Subcutaneous abdominal adipose tissue (tissue), 5 donors: ENCODE data around the gene OR51F1.
"Not testable (repeated sequence)": the region's sequence is repeated elsewhere in the genome, so short reads cannot be mapped to it uniquely, and the experiment has no call there.

Source experiments
- H3K27ac ChIP-seq: one replicate; pipeline ENCODE4 v1.7.0; 2013; ENCODE audit warnings: low read depth, mild to moderate bottlenecking, inconsistent platforms, low read length, moderate library complexity
- H3K27me3 ChIP-seq, 5 donors: one replicate each; pipeline ENCODE4 v1.7.0; 2013; ENCODE audit warnings: low read length in 5 of 5, inconsistent platforms in 1 of 5; ENCODE audit not compliant: control insufficient read depth in 5 of 5, insufficient read depth in 4 of 5
- H3K36me3 ChIP-seq, 5 donors: one replicate each; pipeline ENCODE4 v1.7.0; 2013; ENCODE audit warnings: low read length in 5 of 5; ENCODE audit not compliant: control insufficient read depth in 5 of 5, insufficient read depth in 5 of 5
- H3K4me1 ChIP-seq, 5 donors: one replicate each; pipeline ENCODE4 v1.7.0; 2013; ENCODE audit warnings: low read length in 5 of 5, mild to moderate bottlenecking in 3 of 5, moderate library complexity in 1 of 5; ENCODE audit not compliant: control insufficient read depth in 5 of 5, insufficient read depth in 5 of 5
- H3K4me3 ChIP-seq, 5 donors: one replicate each; pipeline ENCODE4 v1.7.0; 2013; ENCODE audit warnings: low read length in 5 of 5, low read depth in 1 of 5
- H3K9ac ChIP-seq, 5 donors: one replicate each; pipeline ENCODE4 v1.7.0; 2013; ENCODE audit warnings: low read length in 5 of 5, mild to moderate bottlenecking in 4 of 5, moderate library complexity in 3 of 5
- H3K9me3 ChIP-seq, 5 donors: one replicate each; pipeline ENCODE4 v1.7.0; 2013; ENCODE audit warnings: low read length in 5 of 5; ENCODE audit not compliant: control insufficient read depth in 5 of 5
- donor health status: healthy.
- donor health status: healthy.
- donor health status: healthy.
- donor health status: healthy.
- donor health status: healthy.

The OR51F1 gene, protein sequence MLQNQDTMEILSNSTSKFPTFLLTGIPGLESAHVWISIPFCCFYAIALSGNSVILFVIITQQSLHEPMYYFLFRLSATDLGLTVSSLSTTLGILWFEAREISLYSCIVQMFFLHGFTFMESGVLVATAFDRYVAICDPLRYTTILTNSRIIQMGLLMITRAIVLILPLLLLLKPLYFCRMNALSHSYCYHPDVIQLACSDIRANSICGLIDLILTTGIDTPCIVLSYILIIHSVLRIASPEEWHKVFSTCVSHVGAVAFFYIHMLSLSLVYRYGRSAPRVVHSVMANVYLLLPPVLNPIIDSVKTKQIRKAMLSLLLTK

DNA sequence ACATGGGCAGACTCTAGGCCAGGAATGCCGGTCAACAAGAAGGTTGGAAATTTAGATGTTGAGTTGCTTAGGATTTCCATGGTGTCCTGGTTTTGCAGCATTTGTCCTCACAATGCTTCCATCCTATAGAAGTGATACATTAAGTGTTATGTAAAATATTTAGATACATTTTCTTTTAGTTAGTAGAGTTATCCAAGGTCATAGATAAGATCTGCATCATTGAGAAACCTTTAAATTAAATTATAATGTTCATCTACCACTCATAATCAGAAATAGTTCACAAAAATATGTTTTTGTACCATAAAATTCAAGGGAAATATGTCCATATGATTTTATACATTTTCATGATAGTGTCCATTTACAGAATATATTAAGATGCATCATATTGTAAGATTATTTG lies at the start of gene OR51F1:
Gene OR51F1, minus strand, starts transcription at position 101 of the 400 bp plus-strand sequence. Its CDS starts 0 bp downstream, at position 101.
- no peaks in the 10 kb centered on the region for H3K9me3 ChIP-seq
- H3K36me3 ChIP-seq: no peaks in the 10 kb centered on the region
- H3K27me3 ChIP-seq: no peaks in the 10 kb centered on the region
- H3K4me1 ChIP-seq: no peaks in the 10 kb centered on the region
- no peak within 1 kb of the TSS for H3K9ac ChIP-seq
- H3K4me3 ChIP-seq: no peak within 1 kb of the TSS
- H3K27ac ChIP-seq: no peak within 1 kb of the TSS

GRCh38 chr11:4809246-4809645 lies 39.5 kb upstream of the OR51F1 start:
- Histone ChIP-seq H3K27me3 (no peaks in the 10 kb centered on the region), H3K9ac (no peak overlapping the region), H3K9me3 (no peaks in the 10 kb centered on the region), H3K27ac (no peak overlapping the region), H3K4me1 (no peaks in the 10 kb centered on the region), H3K36me3 (no peaks in the 10 kb centered on the region), H3K4me3 (no peak overlapping the region)

- Histone ChIP-seq H3K4me1 (no peaks in the 10 kb centered on the region), H3K9me3 (no peaks in the 10 kb centered on the region), H3K36me3 (no peaks in the 10 kb centered on the region), H3K9ac (no peak overlapping the region), H3K27ac (no peak overlapping the region), H3K4me3 (no peak overlapping the region), H3K27me3 (no peaks in the 10 kb centered on the region)
Measured at GRCh38 chr11:4808476-4808875, 38.7 kb upstream of the OR51F1 start.

GRCh38 chr11:4804280-4804679 lies 34.5 kb upstream of the OR51F1 start, which contains the start of gene OR52R1:
Gene OR52R1 (minus strand): TSS chr11:4804380. CDS start chr11:4804380, 0 bp downstream.
- H3K27me3 ChIP-seq: no peaks in the 10 kb centered on the region
- H3K9me3 ChIP-seq: no peaks in the 10 kb centered on the region
- no peaks in the 10 kb centered on the region for H3K36me3 ChIP-seq
- no peak within 1 kb of the TSS for H3K27ac ChIP-seq
- H3K4me1 ChIP-seq: peaks cover 0 to 3% (median 0%) of the 10 kb centered on the region in 5 donors
- no peak within 1 kb of the TSS for H3K9ac ChIP-seq
- no peak within 1 kb of the TSS for H3K4me3 ChIP-seq

DNA sequence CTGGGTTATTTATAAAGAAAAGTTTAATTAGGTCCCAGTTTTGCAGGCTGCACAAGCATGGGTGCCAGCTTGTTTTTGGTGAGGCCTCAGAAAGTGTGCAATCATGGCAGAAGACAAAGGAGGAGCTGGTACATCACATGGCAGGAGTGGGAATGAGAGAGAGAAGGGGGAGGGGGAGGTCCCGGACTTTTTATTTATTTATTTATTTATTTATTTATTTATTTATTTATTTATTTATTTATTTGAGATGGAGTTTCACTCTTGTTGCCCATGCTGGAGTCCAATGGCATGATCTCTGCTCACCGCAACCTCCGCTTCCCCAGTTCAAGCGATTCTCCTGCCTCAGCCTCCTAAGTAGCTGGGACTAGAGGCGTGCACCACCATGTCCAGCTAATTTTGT lies 31.6 kb upstream of the OR51F1 start:
- H3K4me1 ChIP-seq, H3K36me3 ChIP-seq, H3K9me3 ChIP-seq, H3K9ac ChIP-seq, H3K27ac ChIP-seq, H3K4me3 ChIP-seq, H3K27me3 ChIP-seq: not testable (repeated sequence)

GRCh38 chr11:4798427-4799183 lies 28.9 kb upstream of the OR51F1 start:
- H3K27ac ChIP-seq: no peak overlapping the region
- no peaks in the 10 kb centered on the region for H3K27me3 ChIP-seq
- no peaks in the 10 kb centered on the region for H3K9me3 ChIP-seq
- peaks cover 0 to 3% (median 0%) of the 10 kb centered on the region in 5 donors for H3K4me1 ChIP-seq
- no peak overlapping the region for H3K4me3 ChIP-seq
- no peak overlapping the region for H3K9ac ChIP-seq
- H3K36me3 ChIP-seq: no peaks in the 10 kb centered on the region

GRCh38 chr11:4797206-4797605 lies 27.5 kb upstream of the OR51F1 start:
- peaks cover 0 to 3% (median 0%) of the 10 kb centered on the region in 5 donors for H3K4me1 ChIP-seq
- no peak overlapping the region for H3K27ac ChIP-seq
- no peak overlapping the region for H3K4me3 ChIP-seq
- H3K9ac ChIP-seq: no peak overlapping the region
- no peaks in the 10 kb centered on the region for H3K27me3 ChIP-seq
- no peaks in the 10 kb centered on the region for H3K9me3 ChIP-seq
- H3K36me3 ChIP-seq: no peaks in the 10 kb centered on the region

DNA sequence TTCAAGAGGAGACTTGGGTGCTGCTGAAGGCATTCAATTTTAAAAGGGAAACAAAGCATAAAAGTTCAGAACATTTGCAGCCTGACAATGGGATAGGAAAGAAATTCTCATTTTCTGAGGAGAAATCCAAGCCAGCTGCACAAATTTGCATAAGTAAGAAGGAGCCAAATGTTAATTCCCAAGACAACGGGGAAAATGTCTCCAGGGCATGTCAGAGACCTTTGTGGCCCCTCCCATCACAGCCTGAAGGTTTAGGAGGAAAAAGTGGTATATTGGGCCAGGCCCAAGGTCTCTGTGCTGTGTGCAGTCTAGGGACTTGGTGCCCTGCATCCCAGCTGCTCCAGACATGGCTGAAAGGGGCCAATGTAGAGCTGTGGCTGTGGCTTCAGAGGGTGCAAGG lies 12.7 kb upstream of the OR51F1 start:
- no peaks in the 10 kb centered on the region for H3K36me3 ChIP-seq
- no peak overlapping the region for H3K9ac ChIP-seq
- no peaks in the 10 kb centered on the region for H3K9me3 ChIP-seq
- H3K27ac ChIP-seq: no peak overlapping the region
- H3K27me3 ChIP-seq: no peaks in the 10 kb centered on the region
- no peaks in the 10 kb centered on the region for H3K4me1 ChIP-seq
- H3K4me3 ChIP-seq: no peak overlapping the region

DNA sequence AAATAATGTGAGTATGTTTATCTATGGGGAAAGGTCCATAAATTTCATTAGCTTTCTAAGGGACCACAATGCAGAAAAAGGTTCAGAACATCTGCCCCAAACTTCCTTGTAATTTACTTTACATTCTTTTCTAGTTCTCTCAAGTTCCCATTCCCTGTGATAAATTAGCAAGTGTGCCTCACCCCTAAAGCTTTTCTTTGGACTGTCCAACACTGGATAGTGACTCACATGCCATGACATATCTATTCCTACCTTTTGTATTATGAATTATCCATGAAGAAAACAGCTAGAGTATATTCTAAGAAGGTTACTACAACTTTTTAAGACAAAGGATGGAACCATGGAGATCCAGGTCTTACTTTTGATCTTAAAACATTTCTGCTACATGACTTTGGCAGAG lies 1.6 kb downstream of the OR51F1 start:
- no peak overlapping the region for H3K9ac ChIP-seq
- no peaks in the 10 kb centered on the region for H3K4me1 ChIP-seq
- no peaks in the 10 kb centered on the region for H3K27me3 ChIP-seq
- H3K4me3 ChIP-seq: no peak overlapping the region
- H3K9me3 ChIP-seq: no peaks in the 10 kb centered on the region
- H3K27ac ChIP-seq: no peak overlapping the region
- H3K36me3 ChIP-seq: no peaks in the 10 kb centered on the region

DNA sequence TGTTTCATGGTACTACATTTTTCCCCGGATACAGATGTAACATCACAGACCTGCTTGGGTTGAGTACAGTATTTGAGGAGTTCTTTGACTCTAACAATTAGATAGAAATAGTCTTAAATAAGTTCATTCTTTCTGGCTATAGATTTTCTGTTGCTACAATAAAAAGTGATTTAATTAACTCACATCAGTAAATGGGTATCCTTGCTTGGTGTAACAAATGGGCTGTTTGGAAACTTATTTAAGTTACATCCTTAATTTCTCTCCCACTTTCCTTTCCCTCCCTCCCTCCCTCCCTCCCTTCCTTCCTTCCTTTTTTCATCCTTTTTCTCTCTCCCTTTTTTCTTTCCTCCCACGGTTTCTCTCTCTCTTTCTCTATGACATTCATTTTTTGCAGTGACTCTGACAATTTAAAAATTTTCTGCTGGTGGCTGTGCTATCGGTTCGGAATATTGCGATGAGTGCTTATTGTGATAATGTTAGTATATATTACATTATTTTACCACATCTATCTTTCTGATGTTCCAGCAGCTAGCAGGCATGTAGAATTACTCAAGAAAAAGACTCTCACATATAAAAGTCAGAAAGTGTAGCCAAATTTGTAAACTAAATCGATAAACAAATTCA lies 3.2 kb downstream of the OR51F1 start:
- H3K9me3 ChIP-seq: no peaks in the 10 kb centered on the region
- H3K27ac ChIP-seq: no peak overlapping the region
- H3K4me3 ChIP-seq: no peak overlapping the region
- H3K4me1 ChIP-seq: no peaks in the 10 kb centered on the region
- no peak overlapping the region for H3K9ac ChIP-seq
- no peaks in the 10 kb centered on the region for H3K36me3 ChIP-seq
- H3K27me3 ChIP-seq: no peaks in the 10 kb centered on the region
